Measurements from ENCODE around the gene SLC36A3.
A peak's percentile ranks its signal among the peaks of the same experiment; 100 is the strongest.

GRCh38 chr5:151238303-151238741 lies 65.2 kb downstream of the SLC36A3 start:
- TF ChIP-seq, protein P1, sequence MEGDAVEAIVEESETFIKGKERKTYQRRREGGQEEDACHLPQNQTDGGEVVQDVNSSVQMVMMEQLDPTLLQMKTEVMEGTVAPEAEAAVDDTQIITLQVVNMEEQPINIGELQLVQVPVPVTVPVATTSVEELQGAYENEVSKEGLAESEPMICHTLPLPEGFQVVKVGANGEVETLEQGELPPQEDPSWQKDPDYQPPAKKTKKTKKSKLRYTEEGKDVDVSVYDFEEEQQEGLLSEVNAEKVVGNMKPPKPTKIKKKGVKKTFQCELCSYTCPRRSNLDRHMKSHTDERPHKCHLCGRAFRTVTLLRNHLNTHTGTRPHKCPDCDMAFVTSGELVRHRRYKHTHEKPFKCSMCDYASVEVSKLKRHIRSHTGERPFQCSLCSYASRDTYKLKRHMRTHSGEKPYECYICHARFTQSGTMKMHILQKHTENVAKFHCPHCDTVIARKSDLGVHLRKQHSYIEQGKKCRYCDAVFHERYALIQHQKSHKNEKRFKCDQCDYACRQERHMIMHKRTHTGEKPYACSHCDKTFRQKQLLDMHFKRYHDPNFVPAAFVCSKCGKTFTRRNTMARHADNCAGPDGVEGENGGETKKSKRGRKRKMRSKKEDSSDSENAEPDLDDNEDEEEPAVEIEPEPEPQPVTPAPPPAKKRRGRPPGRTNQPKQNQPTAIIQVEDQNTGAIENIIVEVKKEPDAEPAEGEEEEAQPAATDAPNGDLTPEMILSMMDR (IDR thresholded peaks at IDR 0.05; ENCODE audit: low read length) = 0 out of 2 replicates have a peak, but pooled peaks have one; percentile 9
- no peak for TF ChIP-seq EZH2 (optimal IDR thresholded peaks at IDR 0.05; ENCODE audit: low read depth, low read length)
